GM18499 (cell line): Measurements from ENCODE around the gene FST.

Experiments
- ATAC-seq: cut with Tn5 transposase; IDR thresholded peaks from one replicate; pipeline ENCODE4 v1.9.1; 2021; ENCODE audit warnings: moderate number of reproducible peaks; ENCODE audit not compliant: insufficient read depth, unreplicated experiment

Gene FST

DNA sequence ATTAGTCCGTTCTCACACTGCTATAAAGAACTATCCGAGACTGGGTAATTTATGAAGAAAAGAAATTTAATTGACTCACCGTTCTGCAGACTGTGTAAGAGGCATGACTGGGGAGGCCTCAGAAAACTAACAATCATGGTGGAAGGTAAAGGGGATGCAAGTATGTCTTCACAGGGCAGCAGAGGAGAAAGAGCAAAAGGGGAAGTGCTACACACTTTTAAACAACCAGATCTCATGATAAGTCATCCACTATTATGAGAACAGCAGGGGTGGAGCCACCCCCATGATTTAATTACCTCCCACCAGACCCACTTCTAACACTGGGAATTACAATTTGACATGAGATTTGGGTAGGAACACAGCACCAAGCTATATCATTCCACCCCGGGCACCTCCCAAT, 26.6 kb downstream of the FST start:
- no peak for ATAC-seq

- no peak for ATAC-seq
Measured at GRCh38 chr5:53508125-53508524, 27.7 kb downstream of the FST start.

- ATAC-seq = no peak
Measured at GRCh38 chr5:53512539-53512938, 32.1 kb downstream of the FST start.

- ATAC-seq = no peak
Measured at GRCh38 chr5:53515988-53516387, 35.6 kb downstream of the FST start.

GRCh38 chr5:53520813-53521212, 40.4 kb downstream of the FST start:
- no peak for ATAC-seq
